Activated naive CD4-positive, alpha-beta T cell treated with anti-CD3 and anti-CD28 coated beads, Interleukin-2, amount 50 U/mL, for 16 hours (primary cell): ENCODE measurements around the gene TREH.
"Not testable (repeated sequence)": the region's sequence is repeated elsewhere in the genome, so short reads cannot be mapped to it uniquely, and the experiment has no call there.

Source experiments
- DNase-seq: peaks from one replicate; pipeline ENCODE4 v3.0.0-alpha.2; 2020

Gene TREH

GRCh38 chr11:118694771-118695170 is 15.3 kb upstream of the TREH start:
- no peak for DNase-seq

GRCh38 chr11:118694185-118694584 is 14.7 kb upstream of the TREH start:
- no peak for DNase-seq

GRCh38 chr11:118691926-118692830 is 12.7 kb upstream of the TREH start:
- peak; percentile 66 for DNase-seq

GRCh38 chr11:118690553-118691304 is 11.3 kb upstream of the TREH start:
- no peak for DNase-seq

GRCh38 chr11:118689852-118690552 is 10.6 kb upstream of the TREH start:
- peak; percentile 85 for DNase-seq

GRCh38 chr11:118689503-118689851 is 10.0 kb upstream of the TREH start:
- DNase-seq: no peak

GRCh38 chr11:118688851-118689502 is 9.5 kb upstream of the TREH start:
- no peak for DNase-seq

GRCh38 chr11:118688339-118688738 is 8.9 kb upstream of the TREH start:
- DNase-seq: not testable (repeated sequence)

GRCh38 chr11:118687906-118688305 is 8.5 kb upstream of the TREH start:
- no peak for DNase-seq

GRCh38 chr11:118684187-118684586 is 4.7 kb upstream of the TREH start:
- DNase-seq: no peak

- not testable (repeated sequence) for DNase-seq
Observed at GRCh38 chr11:118682939-118683338, 3.5 kb upstream of the TREH start.

- no peak for DNase-seq
Observed at GRCh38 chr11:118682372-118682771, 2.9 kb upstream of the TREH start.

GRCh38 chr11:118678908-118679307 is 542 bp downstream of the TREH start:
- not testable (repeated sequence) for DNase-seq

GRCh38 chr11:118677977-118678376 is 1.5 kb downstream of the TREH start:
- DNase-seq: no peak

GRCh38 chr11:118674082-118674435 is 5.4 kb downstream of the TREH start:
- no peak for DNase-seq

- no peak for DNase-seq
Observed at GRCh38 chr11:118673361-118674081, 5.9 kb downstream of the TREH start.

- DNase-seq: no peak
Observed at GRCh38 chr11:118672846-118673245, 6.6 kb downstream of the TREH start.

- no peak for DNase-seq
Observed at GRCh38 chr11:118671254-118671653, 8.2 kb downstream of the TREH start.

GRCh38 chr11:118670063-118670462 is 9.4 kb downstream of the TREH start:
- DNase-seq: no peak

- no peak for DNase-seq
Observed at GRCh38 chr11:118666371-118666770, 13.1 kb downstream of the TREH start.

GRCh38 chr11:118663902-118664301 is 15.5 kb downstream of the TREH start:
- no peak for DNase-seq

GRCh38 chr11:118663381-118663780 is 16.1 kb downstream of the TREH start:
- DNase-seq: no peak
